Stimulated activated CD4-positive, alpha-beta T cell treated with anti-CD3 and anti-CD28 coated beads, TNF-alpha, amount 100 ng/mL, for 4 hours (primary cell): ENCODE measurements around the gene PRKCA.
"Not testable (repeated sequence)": the region's sequence is repeated elsewhere in the genome, so short reads cannot be mapped to it uniquely, and the experiment has no call there.

ENCODE experiments used
- DNase-seq, 3 experiments: peaks; one replicate each; pipeline ENCODE4 v3.0.0-alpha.2; 2020; ENCODE audit warnings: low read depth in 3 of 3

PRKCA gene

GRCh38 chr17:66301864-66302741, at the start of gene PRKCA:
PRKCA (plus strand) TSS chr17:66302613.
- DNase-seq = peak; percentile 51 to 57 (median 53)

GRCh38 chr17:66253458-66253857, 49.0 kb upstream of the PRKCA start:
- not testable (repeated sequence) for DNase-seq

- no peak for DNase-seq
Measured at GRCh38 chr17:66255112-66255511, 47.3 kb upstream of the PRKCA start.

- no peak for DNase-seq
Measured at GRCh38 chr17:66255527-66255971, 46.9 kb upstream of the PRKCA start.

GRCh38 chr17:66260275-66260674, 42.1 kb upstream of the PRKCA start:
- no peak for DNase-seq

GRCh38 chr17:66260688-66261087, 41.7 kb upstream of the PRKCA start:
- no peak for DNase-seq

GRCh38 chr17:66262767-66263166, 39.6 kb upstream of the PRKCA start:
- DNase-seq = no peak

GRCh38 chr17:66264696-66265095, 37.7 kb upstream of the PRKCA start:
- no peak for DNase-seq

- no peak for DNase-seq
Measured at GRCh38 chr17:66268247-66268927, 34.0 kb upstream of the PRKCA start.

GRCh38 chr17:66270106-66270505, 32.3 kb upstream of the PRKCA start:
- no peak for DNase-seq

- DNase-seq = no peak
Measured at GRCh38 chr17:66271512-66271911, 30.9 kb upstream of the PRKCA start.

- no peak for DNase-seq
Measured at GRCh38 chr17:66272811-66273585, 29.4 kb upstream of the PRKCA start.

- DNase-seq = no peak
Measured at GRCh38 chr17:66273586-66273848, 28.9 kb upstream of the PRKCA start.

- no peak for DNase-seq
Measured at GRCh38 chr17:66275651-66276050, 26.8 kb upstream of the PRKCA start.

- DNase-seq = no peak
Measured at GRCh38 chr17:66276328-66276937, 26.0 kb upstream of the PRKCA start.

GRCh38 chr17:66277191-66277590, 25.2 kb upstream of the PRKCA start:
- no peak for DNase-seq

GRCh38 chr17:66281661-66282369, 20.6 kb upstream of the PRKCA start:
- DNase-seq = no peak

- no peak for DNase-seq
Measured at GRCh38 chr17:66283296-66283934, 19.0 kb upstream of the PRKCA start.

GRCh38 chr17:66283971-66284370, 18.4 kb upstream of the PRKCA start:
- DNase-seq = no peak

- no peak for DNase-seq
Measured at GRCh38 chr17:66285149-66285548, 17.3 kb upstream of the PRKCA start.

GRCh38 chr17:66287911-66288310, 14.5 kb upstream of the PRKCA start:
- no peak for DNase-seq
